HAP-1 (cell line): ENCODE results near the gene CAPN10.
A peak's percentile ranks its signal among the peaks of the same experiment; 100 is the strongest.

Source experiments
- DNase-seq, 2 experiments: peaks; one replicate each; pipeline ENCODE4 v3.0.0-alpha.2; 2016 to 2020; ENCODE audit warnings: low spot score in 2 of 2
- H3K27me3 ChIP-seq: fragments of 250-450 bp; sonication (Bioruptor Pico); 2 replicates; pipeline ENCODE4 v1.5.1; 2020; ENCODE audit warnings: low read depth, mild to moderate bottlenecking, moderate library complexity
- H3K36me3 ChIP-seq: fragments of 250-450 bp; sonication (Bioruptor Pico); replicated peaks from 2 replicates; pipeline ENCODE4 v1.5.1; 2020; ENCODE audit warnings: mild to moderate bottlenecking
- H3K4me1 ChIP-seq: fragments of 250-450 bp; sonication (Bioruptor Pico); 2 replicates; pipeline ENCODE4 v1.5.1; 2020; ENCODE audit warnings: mild to moderate bottlenecking
- H3K4me3 ChIP-seq: fragments of 250-450 bp; sonication (Bioruptor Pico); 2 replicates; pipeline ENCODE4 v1.5.1; 2020; ENCODE audit warnings: mild to moderate bottlenecking, moderate library complexity
- H3K9me3 ChIP-seq: fragments of 250-450 bp; sonication (Bioruptor Pico); 2 replicates; pipeline ENCODE4 v1.5.1; 2020; ENCODE audit warnings: mild to moderate bottlenecking, moderate library complexity
- in situ Hi-C: fragments of 300-500 bp; cut with MboI; formaldehyde crosslinking; loops from 3 replicates; pipeline ENCODE4 v1.14.3; 2020; ENCODE audit warnings: low sequenced_read_pairs, inconsistent platforms, mixed read lengths

The CAPN10 gene

GRCh38 chr2:240584486-240585031, 2.0 kb upstream of the CAPN10 start:
- Histone ChIP-seq H3K36me3 (0 out of 2 replicates have a peak, but pooled peaks cover 5% of the 10 kb centered on the region), H3K27me3 (no peaks in the 10 kb centered on the region), H3K4me3 (peak overlapping the region; percentile 99), H3K4me1 (peaks cover 26% of the 10 kb centered on the region), H3K9me3 (no peaks in the 10 kb centered on the region)
- peak in 1 of 2 experiments; percentile 56 for DNase-seq
- in situ Hi-C loops, result no loop called here

- in situ Hi-C loops, result no loop called here
- Histone ChIP-seq H3K36me3 (0 out of 2 replicates have a peak, but pooled peaks cover 5% of the 10 kb centered on the region), H3K4me3 (peak overlapping the region; percentile 99), H3K4me1 (peaks cover 26% of the 10 kb centered on the region), H3K9me3 (no peaks in the 10 kb centered on the region), H3K27me3 (no peaks in the 10 kb centered on the region)
- no peak for DNase-seq
These were observed 1.4 kb upstream of the CAPN10 start for GRCh38 chr2:240585101-240585500.

DNA sequence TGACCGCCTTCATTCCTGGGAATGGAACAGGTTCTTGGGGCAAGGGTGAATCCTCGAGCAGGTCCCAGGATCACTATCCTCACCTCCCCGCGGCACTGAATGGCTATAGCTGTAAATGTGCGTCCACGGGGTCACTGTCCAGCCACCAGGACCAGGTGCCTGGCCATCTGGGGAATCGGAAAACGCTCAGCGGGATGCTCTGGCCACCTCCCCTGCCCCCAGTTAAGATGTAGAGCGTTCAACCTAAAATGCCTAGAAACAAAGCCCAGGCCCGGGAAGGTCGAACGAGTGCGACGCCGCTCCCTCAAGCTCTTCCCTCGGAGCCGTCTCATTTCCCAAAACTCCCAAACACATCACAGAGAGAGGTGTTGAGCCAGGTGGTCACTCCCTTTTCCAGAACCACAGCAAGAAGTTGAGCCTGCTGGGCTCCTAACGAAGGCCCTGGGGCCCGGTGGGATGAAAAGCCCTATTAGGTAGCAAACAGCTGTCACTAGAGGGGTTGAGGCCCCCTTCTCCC, 795 bp upstream of the CAPN10 start:
- peaks cover 26% of the 10 kb centered on the region for H3K4me1 ChIP-seq
- 0 out of 2 replicates have a peak, but pooled peaks cover 5% of the 10 kb centered on the region for H3K36me3 ChIP-seq
- H3K4me3 ChIP-seq, result peak overlapping the region; percentile 99
- H3K9me3 ChIP-seq, result no peaks in the 10 kb centered on the region
- no peaks in the 10 kb centered on the region for H3K27me3 ChIP-seq
- in situ Hi-C loops, result no loop called here
- DNase-seq, result no peak

- peaks cover 10% of the 10 kb centered on the region; the same call in 1 of the 2 replicates for H3K36me3 ChIP-seq
- no peaks in the 10 kb centered on the region for H3K9me3 ChIP-seq
- DNase-seq, result peak; percentile 49 to 73
- peaks cover 25% of the 10 kb centered on the region for H3K4me1 ChIP-seq
- in situ Hi-C loops, result no loop called here
- H3K4me3 ChIP-seq, result peak overlapping the region; percentile 99
- no peaks in the 10 kb centered on the region for H3K27me3 ChIP-seq
These were observed 626 bp downstream of the CAPN10 start for GRCh38 chr2:240586919-240587800.

DNA sequence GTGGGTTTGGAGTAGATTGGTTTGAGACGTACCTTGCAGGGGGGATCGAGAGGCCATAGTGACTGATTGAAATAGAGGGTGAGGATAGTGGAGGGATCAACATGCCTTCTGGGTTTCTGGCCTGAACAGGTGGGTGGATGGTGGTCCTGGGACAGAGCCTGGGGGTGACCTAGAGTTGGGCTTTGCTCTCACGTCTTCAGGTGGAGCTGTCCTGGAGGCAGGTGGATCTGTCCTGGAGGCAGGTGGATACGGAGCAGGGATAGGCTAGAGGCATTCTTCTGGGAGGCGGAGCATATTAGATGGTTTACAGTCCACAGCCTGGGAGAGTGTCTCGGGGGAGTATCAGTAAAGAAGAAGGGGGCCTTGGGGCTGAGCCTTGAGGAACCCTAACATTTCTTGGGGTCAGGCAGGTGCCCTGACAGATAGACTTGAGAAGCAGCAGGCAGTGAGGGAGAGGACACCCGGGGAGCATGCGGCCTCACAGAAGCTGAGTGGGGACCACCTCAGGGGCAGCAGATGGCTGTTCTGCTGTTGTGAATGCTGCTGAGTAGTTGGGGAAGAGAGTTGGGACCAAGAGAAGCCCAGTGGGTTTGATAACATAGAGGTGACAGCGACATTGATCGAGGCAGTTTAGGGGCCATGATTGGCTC, 1.6 kb downstream of the CAPN10 start:
- Histone ChIP-seq H3K27me3 (no peaks in the 10 kb centered on the region), H3K36me3 (peaks cover 10% of the 10 kb centered on the region; the same call in 1 of the 2 replicates), H3K4me3 (peak overlapping the region; percentile 99), H3K9me3 (no peaks in the 10 kb centered on the region), H3K4me1 (peaks cover 16% of the 10 kb centered on the region)
- in situ Hi-C loops, result no loop called here
- no peak for DNase-seq

DNA sequence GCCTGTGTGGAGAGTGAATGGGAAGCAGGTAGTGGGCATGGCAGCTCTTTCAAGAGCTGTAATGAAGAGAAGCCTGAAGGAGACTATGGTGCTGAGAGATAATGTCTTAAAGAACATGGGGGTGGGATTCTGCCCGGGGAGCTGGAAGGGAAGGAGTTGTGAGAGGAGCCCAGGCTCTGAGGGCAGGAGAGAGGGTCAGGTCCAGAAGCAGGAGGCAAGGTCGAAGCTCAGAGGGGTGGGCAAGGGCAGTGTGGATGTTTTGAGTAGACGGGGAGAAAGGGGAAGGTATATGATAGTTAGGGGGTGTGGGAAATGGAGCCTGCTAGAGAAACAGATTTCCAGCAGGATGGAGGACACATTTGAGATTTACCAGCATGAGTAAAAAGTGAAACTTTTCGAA, 2.1 kb downstream of the CAPN10 start:
- H3K4me3 ChIP-seq, result no peak overlapping the region
- H3K4me1 ChIP-seq, result peaks cover 15% of the 10 kb centered on the region
- no peaks in the 10 kb centered on the region for H3K9me3 ChIP-seq
- DNase-seq, result no peak
- H3K27me3 ChIP-seq, result no peaks in the 10 kb centered on the region
- in situ Hi-C loops, result no loop called here
- H3K36me3 ChIP-seq, result peaks cover 10% of the 10 kb centered on the region; the same call in 1 of the 2 replicates

- DNase-seq, result no peak
- peaks cover 10% of the 10 kb centered on the region; the same call in 1 of the 2 replicates for H3K36me3 ChIP-seq
- in situ Hi-C loops, result no loop called here
- H3K27me3 ChIP-seq, result no peaks in the 10 kb centered on the region
- peaks cover 15% of the 10 kb centered on the region for H3K4me1 ChIP-seq
- no peaks in the 10 kb centered on the region for H3K9me3 ChIP-seq
- no peak overlapping the region for H3K4me3 ChIP-seq
These were observed 2.8 kb downstream of the CAPN10 start for GRCh38 chr2:240589375-240589774.

- in situ Hi-C loops, result no loop called here
- H3K9me3 ChIP-seq, result no peaks in the 10 kb centered on the region
These were observed 3.5 kb downstream of the CAPN10 start for GRCh38 chr2:240589850-240590525.

GRCh38 chr2:240590681-240591111, 4.2 kb downstream of the CAPN10 start:
- Histone ChIP-seq H3K27me3 (no peaks in the 10 kb centered on the region), H3K4me3 (no peak overlapping the region), H3K36me3 (peaks cover 5% of the 10 kb centered on the region; the same call in 1 of the 2 replicates), H3K4me1 (peaks cover 8% of the 10 kb centered on the region), H3K9me3 (no peaks in the 10 kb centered on the region)
- in situ Hi-C loops, result no loop called here
- DNase-seq, result no peak

More at GRCh38 chr2:240589850-240590525, 3.5 kb downstream of the CAPN10 start:
- Histone ChIP-seq H3K27me3 (no peaks in the 10 kb centered on the region), H3K4me3 (no peak overlapping the region), H3K4me1 (peaks cover 9% of the 10 kb centered on the region), H3K36me3 (peaks cover 5% of the 10 kb centered on the region; the same call in 1 of the 2 replicates)
- DNase-seq, result no peak

DNA sequence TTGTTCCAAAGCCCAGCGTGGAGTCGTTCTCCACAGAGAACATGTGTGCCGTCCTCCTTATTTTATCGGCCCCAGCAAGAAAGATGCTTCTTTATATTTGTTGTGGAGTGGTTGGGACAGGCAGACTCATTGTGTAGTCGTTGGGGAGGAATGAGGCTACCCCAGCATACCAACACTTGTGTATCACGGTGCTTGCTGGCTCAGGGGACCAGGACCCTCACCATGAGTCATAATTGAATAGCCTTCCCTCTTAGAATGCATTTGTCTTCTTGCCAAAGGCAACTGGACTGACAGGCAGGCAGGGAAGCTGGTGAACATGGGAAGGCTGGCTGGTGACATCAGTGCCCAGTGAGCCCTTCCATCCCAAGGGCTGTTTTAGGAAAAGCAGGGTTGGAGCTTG, 4.7 kb downstream of the CAPN10 start:
- in situ Hi-C loops, result no loop called here
- Histone ChIP-seq H3K4me3 (no peak overlapping the region), H3K36me3 (peaks cover 5% of the 10 kb centered on the region; the same call in 1 of the 2 replicates)

GRCh38 chr2:240591784-240592183, 5.2 kb downstream of the CAPN10 start:
- in situ Hi-C loops, result no loop called here

More for the DNA sequence above, 4.7 kb downstream of the CAPN10 start:
- Histone ChIP-seq H3K9me3 (no peaks in the 10 kb centered on the region), H3K4me1 (peaks cover 8% of the 10 kb centered on the region), H3K27me3 (no peaks in the 10 kb centered on the region)
- no peak for DNase-seq

DNA sequence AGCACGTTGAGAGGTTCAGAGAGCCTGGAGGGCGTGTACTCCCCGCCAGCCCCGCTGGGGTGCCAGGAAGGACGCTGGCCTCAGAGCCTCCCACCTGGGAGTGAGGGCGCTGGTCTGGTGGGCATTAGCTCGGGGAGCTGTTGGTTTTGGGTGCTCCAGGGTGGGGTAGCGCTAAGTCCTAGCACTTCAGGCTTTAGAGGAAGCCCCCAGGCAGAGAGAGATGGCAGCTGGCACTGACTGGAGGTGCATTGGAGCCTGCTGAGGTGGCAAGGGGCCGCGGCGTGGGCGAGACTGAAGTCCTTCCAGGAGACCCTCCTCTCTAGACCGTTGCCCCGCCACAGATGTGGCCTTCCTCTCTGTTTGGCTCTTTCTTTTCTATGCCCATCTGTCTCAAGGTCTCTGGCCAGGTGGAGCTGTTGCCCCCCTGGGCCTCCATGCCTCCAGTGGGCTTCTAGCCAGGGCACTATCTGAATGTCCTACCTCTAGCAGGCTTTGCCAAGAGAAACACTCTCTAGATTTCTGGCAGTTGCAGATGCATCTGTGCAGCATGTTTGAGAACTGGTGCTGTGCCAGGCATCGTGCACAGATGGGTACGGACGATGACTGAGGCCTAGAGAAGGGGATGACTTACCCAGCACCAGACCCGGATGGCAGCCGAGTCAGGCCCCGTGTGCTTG, 6.6 kb downstream of the CAPN10 start:
- Histone ChIP-seq H3K36me3 (peaks cover 5% of the 10 kb centered on the region; the same call in 1 of the 2 replicates), H3K4me3 (no peak overlapping the region), H3K9me3 (no peaks in the 10 kb centered on the region), H3K4me1 (no peaks in the 10 kb centered on the region), H3K27me3 (no peaks in the 10 kb centered on the region)
- in situ Hi-C loops, result no loop called here
- DNase-seq, result no peak

More at GRCh38 chr2:240591784-240592183, 5.2 kb downstream of the CAPN10 start:
- Histone ChIP-seq H3K4me3 (no peak overlapping the region), H3K27me3 (no peaks in the 10 kb centered on the region), H3K9me3 (no peaks in the 10 kb centered on the region), H3K36me3 (peaks cover 5% of the 10 kb centered on the region; the same call in 1 of the 2 replicates), H3K4me1 (peaks cover 8% of the 10 kb centered on the region)
- no peak for DNase-seq
